GM13977 (cell line): ENCODE measurements around the gene SYNDIG1L.

ENCODE experiments used
- DNase-seq: peaks from one replicate; pipeline ENCODE4 v3.0.0; 2012; ENCODE audit warnings: low spot score
- CTCF ChIP-seq: IDR thresholded peaks from 2 replicates; pipeline ENCODE4 v1.5.1; 2012; ENCODE audit warnings: mild to moderate bottlenecking, control low read depth; ENCODE audit not compliant: insufficient read depth; ENCODE audit errors: extremely low read depth, missing control alignments
- in situ Hi-C: fragments of 300-500 bp; cut with MboI; formaldehyde crosslinking; loops from one replicate; pipeline ENCODE4 v1.12.0; 2022; ENCODE audit warnings: low sequenced_read_pairs, low pct_unique_long_range_greater_than_20kb, mixed read lengths, inconsistent platforms; ENCODE audit not compliant: unreplicated experiment

SYNDIG1L gene

DNA sequence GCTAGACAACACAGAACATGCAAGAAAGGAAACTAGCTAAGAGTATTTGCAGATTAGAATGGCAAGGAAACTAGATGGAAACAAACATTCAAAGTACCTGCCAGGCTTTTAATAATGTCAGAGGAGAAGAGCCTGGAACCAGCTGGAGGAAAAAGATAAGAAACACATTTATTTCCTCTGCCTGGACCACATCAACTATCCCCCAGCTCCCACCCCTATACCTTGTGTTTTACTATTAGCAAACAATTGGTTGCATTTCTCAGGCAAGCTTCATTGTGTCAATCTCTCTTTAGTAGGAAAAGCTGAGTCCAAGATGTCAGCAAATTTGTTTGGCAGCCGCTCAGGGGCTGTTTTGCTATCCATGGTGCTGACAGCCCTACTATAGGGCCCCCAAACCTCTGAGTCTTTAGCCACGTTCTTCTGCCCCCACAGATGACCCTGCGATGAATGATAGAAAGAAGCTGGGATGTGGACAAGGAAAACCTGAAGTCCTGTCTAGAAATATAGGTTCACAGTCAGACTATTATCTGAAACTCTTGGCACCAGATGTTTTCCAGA lies 11.6 kb upstream of the SYNDIG1L start:
- no peak for TF ChIP-seq CTCF
- no peak for DNase-seq
- in situ Hi-C loops: no loop called here

GRCh38 chr14:74434294-74434693 lies 8.3 kb upstream of the SYNDIG1L start:
- no peak for DNase-seq
- TF ChIP-seq CTCF: no peak
- in situ Hi-C loops: no loop called here

- no peak for DNase-seq
- in situ Hi-C loops: no loop called here
- no peak for TF ChIP-seq CTCF
Measured at GRCh38 chr14:74429991-74430390, 4.0 kb upstream of the SYNDIG1L start.

- DNase-seq: no peak
- in situ Hi-C loops: no loop called here
- TF ChIP-seq CTCF: no peak
Measured at GRCh38 chr14:74429221-74429691, 3.2 kb upstream of the SYNDIG1L start.

DNA sequence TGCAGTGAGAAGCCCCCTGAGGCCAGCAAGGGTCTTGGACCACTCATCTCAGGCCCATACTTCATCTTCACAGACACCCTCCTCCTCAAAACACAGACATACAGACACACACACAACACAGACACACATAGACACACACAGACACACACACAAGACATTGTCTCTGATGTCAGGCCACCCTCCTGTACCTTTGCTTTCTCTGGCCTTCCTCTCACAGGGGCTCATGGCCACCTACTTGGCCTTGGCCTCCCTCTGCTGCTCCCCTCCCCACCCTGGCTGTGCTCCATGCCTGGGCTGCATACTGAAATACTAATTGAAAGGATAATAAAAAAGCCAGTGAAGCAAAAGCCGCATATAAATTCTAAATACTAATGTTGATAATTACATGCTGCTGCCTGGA lies 1.6 kb upstream of the SYNDIG1L start:
- in situ Hi-C loops: no loop called here
- TF ChIP-seq CTCF: no peak
- no peak for DNase-seq

- DNase-seq: peak; percentile 87
- in situ Hi-C loops: no loop called here
- no peak for TF ChIP-seq CTCF
Measured at GRCh38 chr14:74425525-74426201, 347 bp downstream of the SYNDIG1L start.
